Measurements from ENCODE around the gene PTPRM. TPM values are rescaled to one million over a fixed set of nuclear protein-coding genes. Genes with fewer than 3 reads are reported as not detected.
A peak's percentile ranks its signal among the peaks of the same experiment; 100 is the strongest.
"Not testable (repeated sequence)": the region's sequence is repeated elsewhere in the genome, so short reads cannot be mapped to it uniquely, and the experiment has no call there.

PTPRM gene
- total RNA-seq, 1 experiment from 2014 or later: 11.1 TPM

DNA sequence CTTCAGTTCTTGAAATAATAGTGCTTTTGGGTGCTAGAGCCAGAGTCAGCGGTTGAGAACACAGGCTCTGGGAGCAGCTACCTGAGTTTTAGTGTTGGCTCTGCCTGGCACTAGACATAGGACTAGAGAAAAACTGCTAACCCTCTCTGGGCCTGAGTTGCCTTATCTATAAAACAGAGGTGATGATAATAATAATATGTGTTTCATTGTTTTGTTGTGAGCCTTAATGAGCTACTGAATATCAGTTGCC is 391.7 kb downstream of the PTPRM start:
- Mint-ChIP-seq H3K36me3 (no peaks in the 10 kb centered on the region), H3K9me3 (no peaks in the 10 kb centered on the region), H3K4me3 (no peak overlapping the region), H3K27ac (no peak overlapping the region), H3K27me3 (ENCODE audit: low read depth) (no peaks in the 10 kb centered on the region), H3K4me1 (peaks cover 18% of the 10 kb centered on the region)
- ChIA-PET CTCF (interaction anchor here (1.6 kb wide), 1 partner anchor 169 kb away, joined by 3 read pairs; no protein-coding TSS in a partner anchor), POLR2A (no interaction called here)
- ATAC-seq (no peak), DNase-seq (ENCODE audit: low spot score) (no peak)
- TF ChIP-seq ZNF416 (CRISPR knock-in tag; IDR thresholded peaks at IDR 0.05): no peak
- TF ChIP-seq, protein P1, sequence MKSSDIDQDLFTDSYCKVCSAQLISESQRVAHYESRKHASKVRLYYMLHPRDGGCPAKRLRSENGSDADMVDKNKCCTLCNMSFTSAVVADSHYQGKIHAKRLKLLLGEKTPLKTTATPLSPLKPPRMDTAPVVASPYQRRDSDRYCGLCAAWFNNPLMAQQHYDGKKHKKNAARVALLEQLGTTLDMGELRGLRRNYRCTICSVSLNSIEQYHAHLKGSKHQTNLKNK (CRISPR knock-in tag; IDR thresholded peaks at IDR 0.05): no peak
- TF ChIP-seq, protein P2, sequence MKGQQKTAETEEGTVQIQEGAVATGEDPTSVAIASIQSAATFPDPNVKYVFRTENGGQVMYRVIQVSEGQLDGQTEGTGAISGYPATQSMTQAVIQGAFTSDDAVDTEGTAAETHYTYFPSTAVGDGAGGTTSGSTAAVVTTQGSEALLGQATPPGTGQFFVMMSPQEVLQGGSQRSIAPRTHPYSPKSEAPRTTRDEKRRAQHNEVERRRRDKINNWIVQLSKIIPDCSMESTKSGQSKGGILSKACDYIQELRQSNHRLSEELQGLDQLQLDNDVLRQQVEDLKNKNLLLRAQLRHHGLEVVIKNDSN (CRISPR knock-in tag; IDR thresholded peaks at IDR 0.05): no peak
- TF ChIP-seq TP53 (CRISPR knock-in tag; IDR thresholded peaks at IDR 0.05): no peak

DNA sequence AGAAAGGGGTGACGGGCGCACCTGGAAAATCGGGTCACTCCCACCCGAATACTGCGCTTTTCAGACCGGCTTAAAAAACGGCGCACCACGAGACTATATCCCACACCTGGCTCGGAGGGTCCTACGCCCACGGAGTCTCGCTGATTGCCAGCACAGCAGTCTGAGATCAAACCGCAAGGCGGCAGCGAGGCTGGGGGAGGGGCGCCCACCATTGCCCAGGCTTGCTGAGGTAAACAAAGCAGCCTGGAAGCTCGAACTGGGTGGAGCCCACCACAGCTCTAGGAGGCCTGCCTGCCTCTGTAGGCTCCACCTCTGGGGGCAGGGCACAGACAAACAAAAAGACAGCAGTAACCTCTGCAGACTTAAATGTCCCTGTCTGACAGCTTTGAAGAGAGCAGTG is 399.6 kb downstream of the PTPRM start:
- POLR2A ChIA-PET; H3K9me3 Mint-ChIP-seq; CTCF ChIA-PET; H3K36me3 Mint-ChIP-seq; H3K27me3 Mint-ChIP-seq (ENCODE audit: low read depth); ATAC-seq; H3K27ac Mint-ChIP-seq: not testable (repeated sequence)
- TF ChIP-seq FOXK1 (CRISPR knock-in tag; IDR thresholded peaks at IDR 0.05): peak; percentile 54
- peaks cover 27% of the 10 kb centered on the region for H3K4me1 Mint-ChIP-seq
- peak overlapping the region; percentile 44; the same call in 1 of the 2 replicates for H3K4me3 Mint-ChIP-seq
- DNase-seq (ENCODE audit: low spot score): peak; percentile 57

DNA sequence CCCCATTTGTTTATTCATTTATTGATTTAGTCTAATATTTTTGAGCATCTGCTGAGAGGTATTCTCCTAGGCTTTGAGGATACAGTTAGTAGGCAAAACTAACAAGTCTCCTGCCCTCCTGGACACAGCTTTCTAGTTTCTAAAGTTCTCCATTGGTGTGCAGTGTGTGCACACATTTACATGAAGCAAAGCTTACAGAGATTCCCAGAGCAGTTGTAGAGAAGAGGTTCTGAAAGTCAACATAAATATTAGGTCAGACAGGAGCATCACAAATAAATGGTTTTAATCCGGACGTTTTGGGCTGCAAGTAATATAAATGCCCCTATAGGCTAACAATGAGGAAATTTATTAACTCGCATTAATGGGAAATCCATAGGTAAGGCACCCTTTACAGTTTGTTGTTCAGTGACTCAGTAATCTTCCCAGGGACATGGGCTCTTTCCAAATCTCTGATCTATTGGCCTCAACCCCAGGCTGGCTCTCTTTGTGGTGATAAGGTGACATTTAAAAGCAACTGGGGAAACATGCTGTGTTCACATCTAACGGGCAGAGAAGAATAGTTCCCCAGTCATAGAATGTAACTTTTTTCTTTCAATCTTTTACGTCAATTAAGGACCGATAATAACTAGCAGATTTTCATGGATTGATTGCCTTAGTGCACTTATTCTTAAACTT is 407.2 kb downstream of the PTPRM start:
- no peaks in the 10 kb centered on the region for H3K4me1 Mint-ChIP-seq
- ChIA-PET CTCF (no interaction called here), POLR2A (no interaction called here)
- H3K9me3 Mint-ChIP-seq: no peaks in the 10 kb centered on the region
- no peak overlapping the region for H3K27ac Mint-ChIP-seq
- TF ChIP-seq SOX15 (CRISPR knock-in tag; IDR thresholded peaks at IDR 0.05): no peak
- TF ChIP-seq, protein P3, sequence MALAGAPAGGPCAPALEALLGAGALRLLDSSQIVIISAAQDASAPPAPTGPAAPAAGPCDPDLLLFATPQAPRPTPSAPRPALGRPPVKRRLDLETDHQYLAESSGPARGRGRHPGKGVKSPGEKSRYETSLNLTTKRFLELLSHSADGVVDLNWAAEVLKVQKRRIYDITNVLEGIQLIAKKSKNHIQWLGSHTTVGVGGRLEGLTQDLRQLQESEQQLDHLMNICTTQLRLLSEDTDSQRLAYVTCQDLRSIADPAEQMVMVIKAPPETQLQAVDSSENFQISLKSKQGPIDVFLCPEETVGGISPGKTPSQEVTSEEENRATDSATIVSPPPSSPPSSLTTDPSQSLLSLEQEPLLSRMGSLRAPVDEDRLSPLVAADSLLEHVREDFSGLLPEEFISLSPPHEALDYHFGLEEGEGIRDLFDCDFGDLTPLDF (CRISPR knock-in tag; IDR thresholded peaks at IDR 0.05): no peak
- no peak for TF ChIP-seq SP1 (CRISPR knock-in tag; conservative IDR thresholded peaks at IDR 0.05)
- no peak for TF ChIP-seq RORB (CRISPR knock-in tag; IDR thresholded peaks at IDR 0.05)
- TF ChIP-seq, protein P4, sequence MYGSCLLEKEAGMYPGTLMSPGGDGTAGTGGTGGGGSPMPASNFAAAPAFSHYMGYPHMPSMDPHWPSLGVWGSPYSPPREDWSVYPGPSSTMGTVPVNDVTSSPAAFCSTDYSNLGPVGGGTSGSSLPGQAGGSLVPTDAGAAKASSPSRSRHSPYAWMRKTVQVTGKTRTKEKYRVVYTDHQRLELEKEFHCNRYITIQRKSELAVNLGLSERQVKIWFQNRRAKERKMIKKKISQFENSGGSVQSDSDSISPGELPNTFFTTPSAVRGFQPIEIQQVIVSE (CRISPR knock-in tag; IDR thresholded peaks at IDR 0.05; ENCODE audit: borderline replicate concordance): no peak
- TF ChIP-seq, protein P5, sequence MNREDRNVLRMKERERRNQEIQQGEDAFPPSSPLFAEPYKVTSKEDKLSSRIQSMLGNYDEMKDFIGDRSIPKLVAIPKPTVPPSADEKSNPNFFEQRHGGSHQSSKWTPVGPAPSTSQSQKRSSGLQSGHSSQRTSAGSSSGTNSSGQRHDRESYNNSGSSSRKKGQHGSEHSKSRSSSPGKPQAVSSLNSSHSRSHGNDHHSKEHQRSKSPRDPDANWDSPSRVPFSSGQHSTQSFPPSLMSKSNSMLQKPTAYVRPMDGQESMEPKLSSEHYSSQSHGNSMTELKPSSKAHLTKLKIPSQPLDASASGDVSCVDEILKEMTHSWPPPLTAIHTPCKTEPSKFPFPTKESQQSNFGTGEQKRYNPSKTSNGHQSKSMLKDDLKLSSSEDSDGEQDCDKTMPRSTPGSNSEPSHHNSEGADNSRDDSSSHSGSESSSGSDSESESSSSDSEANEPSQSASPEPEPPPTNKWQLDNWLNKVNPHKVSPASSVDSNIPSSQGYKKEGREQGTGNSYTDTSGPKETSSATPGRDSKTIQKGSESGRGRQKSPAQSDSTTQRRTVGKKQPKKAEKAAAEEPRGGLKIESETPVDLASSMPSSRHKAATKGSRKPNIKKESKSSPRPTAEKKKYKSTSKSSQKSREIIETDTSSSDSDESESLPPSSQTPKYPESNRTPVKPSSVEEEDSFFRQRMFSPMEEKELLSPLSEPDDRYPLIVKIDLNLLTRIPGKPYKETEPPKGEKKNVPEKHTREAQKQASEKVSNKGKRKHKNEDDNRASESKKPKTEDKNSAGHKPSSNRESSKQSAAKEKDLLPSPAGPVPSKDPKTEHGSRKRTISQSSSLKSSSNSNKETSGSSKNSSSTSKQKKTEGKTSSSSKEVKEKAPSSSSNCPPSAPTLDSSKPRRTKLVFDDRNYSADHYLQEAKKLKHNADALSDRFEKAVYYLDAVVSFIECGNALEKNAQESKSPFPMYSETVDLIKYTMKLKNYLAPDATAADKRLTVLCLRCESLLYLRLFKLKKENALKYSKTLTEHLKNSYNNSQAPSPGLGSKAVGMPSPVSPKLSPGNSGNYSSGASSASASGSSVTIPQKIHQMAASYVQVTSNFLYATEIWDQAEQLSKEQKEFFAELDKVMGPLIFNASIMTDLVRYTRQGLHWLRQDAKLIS (CRISPR knock-in tag; IDR thresholded peaks at IDR 0.05; ENCODE audit: borderline replicate concordance): no peak
- TF ChIP-seq, protein P6, sequence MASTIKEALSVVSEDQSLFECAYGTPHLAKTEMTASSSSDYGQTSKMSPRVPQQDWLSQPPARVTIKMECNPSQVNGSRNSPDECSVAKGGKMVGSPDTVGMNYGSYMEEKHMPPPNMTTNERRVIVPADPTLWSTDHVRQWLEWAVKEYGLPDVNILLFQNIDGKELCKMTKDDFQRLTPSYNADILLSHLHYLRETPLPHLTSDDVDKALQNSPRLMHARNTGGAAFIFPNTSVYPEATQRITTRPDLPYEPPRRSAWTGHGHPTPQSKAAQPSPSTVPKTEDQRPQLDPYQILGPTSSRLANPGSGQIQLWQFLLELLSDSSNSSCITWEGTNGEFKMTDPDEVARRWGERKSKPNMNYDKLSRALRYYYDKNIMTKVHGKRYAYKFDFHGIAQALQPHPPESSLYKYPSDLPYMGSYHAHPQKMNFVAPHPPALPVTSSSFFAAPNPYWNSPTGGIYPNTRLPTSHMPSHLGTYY (CRISPR knock-in tag; IDR thresholded peaks at IDR 0.05): no peak
- no peak for TF ChIP-seq ATF1 (CRISPR knock-in tag; IDR thresholded peaks at IDR 0.05)
- TF ChIP-seq, protein P1 (CRISPR knock-in tag; IDR thresholded peaks at IDR 0.05): no peak
- TF ChIP-seq, protein P7, sequence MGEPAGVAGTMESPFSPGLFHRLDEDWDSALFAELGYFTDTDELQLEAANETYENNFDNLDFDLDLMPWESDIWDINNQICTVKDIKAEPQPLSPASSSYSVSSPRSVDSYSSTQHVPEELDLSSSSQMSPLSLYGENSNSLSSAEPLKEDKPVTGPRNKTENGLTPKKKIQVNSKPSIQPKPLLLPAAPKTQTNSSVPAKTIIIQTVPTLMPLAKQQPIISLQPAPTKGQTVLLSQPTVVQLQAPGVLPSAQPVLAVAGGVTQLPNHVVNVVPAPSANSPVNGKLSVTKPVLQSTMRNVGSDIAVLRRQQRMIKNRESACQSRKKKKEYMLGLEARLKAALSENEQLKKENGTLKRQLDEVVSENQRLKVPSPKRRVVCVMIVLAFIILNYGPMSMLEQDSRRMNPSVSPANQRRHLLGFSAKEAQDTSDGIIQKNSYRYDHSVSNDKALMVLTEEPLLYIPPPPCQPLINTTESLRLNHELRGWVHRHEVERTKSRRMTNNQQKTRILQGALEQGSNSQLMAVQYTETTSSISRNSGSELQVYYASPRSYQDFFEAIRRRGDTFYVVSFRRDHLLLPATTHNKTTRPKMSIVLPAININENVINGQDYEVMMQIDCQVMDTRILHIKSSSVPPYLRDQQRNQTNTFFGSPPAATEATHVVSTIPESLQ (CRISPR knock-in tag; IDR thresholded peaks at IDR 0.05): no peak
- TF ChIP-seq PRRX2 (CRISPR knock-in tag; IDR thresholded peaks at IDR 0.05): no peak
- DNase-seq (ENCODE audit: low spot score): no peak
- no peak for ATAC-seq
- H3K27me3 Mint-ChIP-seq (ENCODE audit: low read depth): no peaks in the 10 kb centered on the region
- no peaks in the 10 kb centered on the region for H3K36me3 Mint-ChIP-seq
- no peak overlapping the region for H3K4me3 Mint-ChIP-seq
